ENCODE results near the gene HDAC11.

- TF ChIP-seq CTCF (IDR thresholded peaks at IDR 0.05) = no peak
- no peak for TF ChIP-seq POLR2A (IDR thresholded peaks at IDR 0.05)
- TF ChIP-seq POLR2AphosphoS5 (IDR thresholded peaks at IDR 0.05) = no peak
These were observed 21.4 kb downstream of the HDAC11 start for GRCh38 chr3:13501521-13501920.
